ENCODE measurements around the gene CRYM. TPM values are rescaled to one million over a fixed set of nuclear protein-coding genes. Genes with fewer than 3 reads are reported as not detected.

Gene CRYM
- total RNA-seq, 1 experiment from 2014 or later, result not detected

DNA sequence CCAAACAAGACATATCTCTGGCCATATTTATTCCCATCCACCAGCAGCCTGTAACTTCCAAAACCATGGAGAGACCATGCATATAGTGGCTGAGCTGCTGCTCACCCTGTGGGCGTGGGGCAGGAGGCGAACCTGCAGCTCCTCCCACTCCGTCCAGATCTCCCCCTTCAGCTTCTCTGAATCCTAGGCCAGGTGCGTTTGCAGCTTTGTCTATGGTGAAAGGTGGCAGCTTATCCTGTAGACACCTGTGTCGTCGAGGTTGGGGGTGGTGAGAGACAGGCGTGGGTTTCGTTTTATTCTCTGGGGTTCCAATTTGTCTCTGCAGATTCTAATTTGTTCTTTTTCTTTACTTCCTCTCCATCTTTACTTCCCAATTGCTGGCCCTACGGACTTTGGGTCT lies 54.3 kb downstream of the CRYM start:
- DNase-seq, result no peak
- TF ChIP-seq EZH2 (IDR thresholded peaks at IDR 0.05; ENCODE audit: low read depth), result no peak
- TF ChIP-seq, protein P1, sequence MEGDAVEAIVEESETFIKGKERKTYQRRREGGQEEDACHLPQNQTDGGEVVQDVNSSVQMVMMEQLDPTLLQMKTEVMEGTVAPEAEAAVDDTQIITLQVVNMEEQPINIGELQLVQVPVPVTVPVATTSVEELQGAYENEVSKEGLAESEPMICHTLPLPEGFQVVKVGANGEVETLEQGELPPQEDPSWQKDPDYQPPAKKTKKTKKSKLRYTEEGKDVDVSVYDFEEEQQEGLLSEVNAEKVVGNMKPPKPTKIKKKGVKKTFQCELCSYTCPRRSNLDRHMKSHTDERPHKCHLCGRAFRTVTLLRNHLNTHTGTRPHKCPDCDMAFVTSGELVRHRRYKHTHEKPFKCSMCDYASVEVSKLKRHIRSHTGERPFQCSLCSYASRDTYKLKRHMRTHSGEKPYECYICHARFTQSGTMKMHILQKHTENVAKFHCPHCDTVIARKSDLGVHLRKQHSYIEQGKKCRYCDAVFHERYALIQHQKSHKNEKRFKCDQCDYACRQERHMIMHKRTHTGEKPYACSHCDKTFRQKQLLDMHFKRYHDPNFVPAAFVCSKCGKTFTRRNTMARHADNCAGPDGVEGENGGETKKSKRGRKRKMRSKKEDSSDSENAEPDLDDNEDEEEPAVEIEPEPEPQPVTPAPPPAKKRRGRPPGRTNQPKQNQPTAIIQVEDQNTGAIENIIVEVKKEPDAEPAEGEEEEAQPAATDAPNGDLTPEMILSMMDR (conservative IDR thresholded peaks at IDR 0.05), result no peak
- Histone ChIP-seq H3K9me2 (ENCODE audit: insufficient read depth) (no peaks in the 10 kb centered on the region; the same call in 1 of the 2 replicates), H4K20me1 (ENCODE audit: insufficient read depth) (no peaks in the 10 kb centered on the region), H3K9me3 (ENCODE audit: insufficient read depth, low read depth) (no peaks in the 10 kb centered on the region), H3K27me3 (ENCODE audit: insufficient read depth, low read depth) (peaks cover 84% of the 10 kb centered on the region), H3F3A (ENCODE audit: insufficient read depth, low read depth) (no peaks in the 10 kb centered on the region), H2AFZ (no peak overlapping the region), H3K27ac (no peak overlapping the region), H3K4me3 (no peak overlapping the region), H3K4me2 (no peak overlapping the region), H3K36me3 (ENCODE audit: low read depth) (no peaks in the 10 kb centered on the region), H3K4me1 (replicated peaks; ENCODE audit: insufficient read depth) (no peaks in the 10 kb centered on the region), H3K79me2 (ENCODE audit: low read depth) (no peaks in the 10 kb centered on the region)
- BruUV-seq (replicated peaks), result no TSS peak
- ChIA-PET CTCF (no interaction called here), POLR2A (ENCODE audit: unreplicated experiment) (no interaction called here)
- intact Hi-C loops (cut with micrococcal nuclease; ENCODE audit: unreplicated experiment), result no loop called here

DNA sequence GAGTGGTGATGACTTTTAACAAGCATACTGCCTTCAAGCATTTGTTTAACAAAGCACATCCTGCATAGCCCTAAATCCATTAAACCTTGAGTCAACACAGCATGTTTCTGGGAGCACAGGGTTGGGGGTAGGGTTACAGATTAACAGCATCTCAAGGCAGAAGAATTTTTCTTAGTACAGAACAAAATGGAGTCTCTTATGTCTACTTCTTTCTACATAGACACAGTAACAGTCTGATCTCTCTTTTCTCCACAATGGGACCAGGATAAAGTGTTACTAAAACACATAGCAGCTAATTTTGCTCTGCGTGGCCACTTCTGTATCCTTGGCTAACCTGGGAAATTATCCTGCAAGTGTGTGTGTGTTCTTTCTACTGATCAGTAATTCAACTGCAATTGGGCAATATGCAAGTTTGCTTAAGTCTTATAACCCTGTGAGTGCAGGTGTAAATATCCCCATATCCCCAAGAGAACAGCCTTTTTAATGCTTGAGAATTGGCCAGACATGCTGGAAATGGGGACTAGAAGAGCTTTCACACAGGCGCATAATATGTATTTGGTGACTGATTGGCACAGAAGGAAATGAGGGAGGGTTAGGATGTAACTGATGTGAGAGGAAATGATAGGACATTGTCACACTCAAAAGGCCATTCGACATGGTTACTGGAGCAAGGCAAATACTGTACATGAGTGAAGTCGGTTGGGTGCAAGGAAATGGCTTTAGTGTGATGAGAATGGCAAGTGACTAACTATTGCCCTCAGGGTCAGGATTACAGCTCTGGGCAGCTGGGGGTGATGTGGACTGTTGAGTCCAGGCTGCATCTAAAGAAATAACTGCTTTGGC lies 55.4 kb downstream of the CRYM start:
- H3K4me1 ChIP-seq (replicated peaks; ENCODE audit: insufficient read depth), result no peaks in the 10 kb centered on the region
- no peak overlapping the region for H3K27ac ChIP-seq
- peaks cover 83% of the 10 kb centered on the region for H3K27me3 ChIP-seq (ENCODE audit: insufficient read depth, low read depth)
- H2AFZ ChIP-seq, result no peak overlapping the region
- TF ChIP-seq EZH2 (IDR thresholded peaks at IDR 0.05; ENCODE audit: low read depth), result no peak
- TF ChIP-seq, protein P1 (conservative IDR thresholded peaks at IDR 0.05), result no peak
- no peak overlapping the region for H3K4me2 ChIP-seq
- ChIA-PET CTCF (no interaction called here), POLR2A (ENCODE audit: unreplicated experiment) (no interaction called here)
- intact Hi-C loops (cut with micrococcal nuclease; ENCODE audit: unreplicated experiment), result no loop called here
- no peaks in the 10 kb centered on the region for H3K36me3 ChIP-seq (ENCODE audit: low read depth)
- no peaks in the 10 kb centered on the region for H4K20me1 ChIP-seq (ENCODE audit: insufficient read depth)
- H3K79me2 ChIP-seq (ENCODE audit: low read depth), result no peaks in the 10 kb centered on the region
- H3K9me3 ChIP-seq (ENCODE audit: insufficient read depth, low read depth), result no peaks in the 10 kb centered on the region
- no peaks in the 10 kb centered on the region; the same call in 1 of the 2 replicates for H3K9me2 ChIP-seq (ENCODE audit: insufficient read depth)
- BruUV-seq (replicated peaks), result no TSS peak
- DNase-seq, result no peak
- no peaks in the 10 kb centered on the region for H3F3A ChIP-seq (ENCODE audit: insufficient read depth, low read depth)
- no peak overlapping the region for H3K4me3 ChIP-seq

DNA sequence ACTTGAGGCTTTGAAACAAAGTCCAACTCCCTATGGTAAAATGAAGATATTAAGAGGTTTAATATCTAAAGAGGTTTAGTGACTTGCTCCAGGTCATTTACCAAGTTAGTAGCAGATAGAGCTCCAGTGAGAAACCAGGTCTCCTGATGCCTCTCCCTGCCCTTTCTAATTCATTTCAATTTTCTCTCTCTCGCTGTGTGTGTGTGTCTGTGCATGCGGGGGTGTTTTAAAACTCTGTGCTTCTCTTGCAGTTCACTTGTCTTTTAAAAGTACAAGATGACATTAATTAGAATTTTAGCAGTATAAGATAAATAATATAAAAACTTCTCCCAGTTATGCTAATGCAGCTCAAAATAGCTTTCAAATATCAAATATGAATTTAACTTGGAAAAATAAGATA lies 58.5 kb downstream of the CRYM start:
- CTCF ChIA-PET, result no interaction called here
- no TSS peak for BruUV-seq (replicated peaks)
- Histone ChIP-seq H3K4me1 (replicated peaks; ENCODE audit: insufficient read depth) (no peaks in the 10 kb centered on the region), H3K9me2 (ENCODE audit: insufficient read depth) (no peaks in the 10 kb centered on the region), H3K27ac (no peak overlapping the region), H3K36me3 (ENCODE audit: low read depth) (no peaks in the 10 kb centered on the region), H4K20me1 (ENCODE audit: insufficient read depth) (no peaks in the 10 kb centered on the region), H2AFZ (no peak overlapping the region), H3K4me2 (no peak overlapping the region), H3K4me3 (no peak overlapping the region), H3K9me3 (ENCODE audit: insufficient read depth, low read depth) (no peaks in the 10 kb centered on the region), H3K27me3 (ENCODE audit: insufficient read depth, low read depth) (peaks cover 80% of the 10 kb centered on the region), H3K79me2 (ENCODE audit: low read depth) (no peaks in the 10 kb centered on the region), H3F3A (ENCODE audit: insufficient read depth, low read depth) (no peaks in the 10 kb centered on the region)
- POLR2A ChIA-PET (ENCODE audit: unreplicated experiment), result no interaction called here
- TF ChIP-seq EZH2 (IDR thresholded peaks at IDR 0.05; ENCODE audit: low read depth), result no peak
- TF ChIP-seq, protein P1 (conservative IDR thresholded peaks at IDR 0.05), result no peak
- DNase-seq, result no peak
- intact Hi-C loops (cut with micrococcal nuclease; ENCODE audit: unreplicated experiment), result no loop called here

Data from PC-9 (cell line).